Measurements from ENCODE around the gene DPEP1. TPM values are rescaled to one million over a fixed set of nuclear protein-coding genes. Genes with fewer than 3 reads are reported as not detected.

DPEP1 gene
- total RNA-seq, 1 experiment from 2014 or later = 8.1 TPM

DNA sequence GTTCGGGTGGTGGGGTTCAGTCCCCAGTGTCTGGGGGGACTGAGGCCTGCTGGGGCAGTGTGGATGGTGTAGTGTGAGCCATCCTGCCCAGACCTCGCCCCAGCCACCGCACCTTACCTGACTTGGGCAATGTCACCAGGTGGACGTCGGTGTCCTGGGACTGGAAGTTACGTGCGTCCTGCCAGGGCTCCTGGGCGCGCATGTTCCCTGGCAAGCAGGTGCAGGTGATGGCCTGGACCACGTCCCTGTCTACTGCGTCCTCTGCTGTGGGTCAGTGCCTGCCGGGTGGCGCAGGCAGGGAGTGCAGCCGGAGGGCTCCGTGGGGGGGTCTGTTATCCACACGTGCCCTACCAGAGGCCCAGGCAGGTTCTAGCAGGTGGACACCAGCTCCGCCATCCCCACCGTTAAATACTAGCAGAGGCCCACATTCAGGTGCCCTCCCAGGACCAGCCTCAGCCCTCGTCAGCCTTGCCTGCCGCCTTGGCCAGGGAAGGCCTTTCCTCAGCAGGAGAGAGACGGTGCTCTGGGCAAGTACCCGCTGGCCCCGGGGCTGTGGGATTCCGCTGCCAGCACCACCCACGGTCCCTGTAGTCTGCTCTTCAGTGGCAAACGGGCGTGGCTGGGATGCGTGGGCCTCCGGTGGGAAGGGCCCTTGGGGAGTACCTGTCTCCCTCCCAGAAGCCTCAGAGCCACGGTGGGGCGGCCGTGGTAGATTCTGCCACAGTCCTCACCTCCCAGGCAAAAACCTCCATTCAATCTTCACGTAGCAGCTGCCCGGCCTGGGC is 8.1 kb upstream of the DPEP1 start:
- H3K4me3 Mint-ChIP-seq (ENCODE audit: unreplicated experiment) = no peak overlapping the region
- no TSS peak for BruUV-seq (replicated peaks)

DNA sequence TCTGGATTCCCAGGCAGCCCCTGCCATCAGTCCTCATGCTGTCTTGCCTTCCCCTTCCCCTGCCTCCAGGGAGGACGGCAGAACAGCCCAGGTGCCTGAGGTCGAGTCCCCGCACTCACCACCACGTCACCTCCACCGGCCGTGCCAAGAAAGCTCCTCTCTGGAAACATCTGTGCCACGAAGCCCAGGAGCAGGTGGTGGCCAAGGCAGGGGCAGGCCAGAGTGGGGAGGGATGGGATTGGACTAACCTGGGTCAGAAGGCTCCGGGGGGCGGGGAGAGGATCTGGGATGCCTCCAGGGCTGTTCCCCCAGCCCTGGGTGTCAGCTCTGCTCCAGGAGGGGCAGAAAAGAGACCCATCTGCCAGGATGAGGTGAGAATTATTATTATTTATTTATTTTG is 7.4 kb upstream of the DPEP1 start:
- Mint-ChIP-seq H3K27ac (ENCODE audit: unreplicated experiment) (no peak overlapping the region), H3K4me1 (ENCODE audit: low read depth, unreplicated experiment) (peaks cover 9% of the 10 kb centered on the region), H3K4me3 (ENCODE audit: unreplicated experiment) (no peak overlapping the region), H3K9me3 (ENCODE audit: unreplicated experiment) (no peaks in the 10 kb centered on the region), H3K36me3 (ENCODE audit: insufficient read depth, unreplicated experiment) (no peaks in the 10 kb centered on the region), H3K27me3 (ENCODE audit: insufficient read depth, unreplicated experiment) (no peaks in the 10 kb centered on the region)
- ChIA-PET CTCF (no interaction called here), POLR2A (no interaction called here)
- peaks cover 26% of the 10 kb centered on the region for H3K4me1 ChIP-seq
- no peaks in the 10 kb centered on the region; the same call in 1 of the 2 replicates for H3K9me3 ChIP-seq
- H3K4me3 ChIP-seq (ENCODE audit: low read depth, low read length) = no peak overlapping the region
- DNase-seq = no peak
- TF ChIP-seq, protein P1, sequence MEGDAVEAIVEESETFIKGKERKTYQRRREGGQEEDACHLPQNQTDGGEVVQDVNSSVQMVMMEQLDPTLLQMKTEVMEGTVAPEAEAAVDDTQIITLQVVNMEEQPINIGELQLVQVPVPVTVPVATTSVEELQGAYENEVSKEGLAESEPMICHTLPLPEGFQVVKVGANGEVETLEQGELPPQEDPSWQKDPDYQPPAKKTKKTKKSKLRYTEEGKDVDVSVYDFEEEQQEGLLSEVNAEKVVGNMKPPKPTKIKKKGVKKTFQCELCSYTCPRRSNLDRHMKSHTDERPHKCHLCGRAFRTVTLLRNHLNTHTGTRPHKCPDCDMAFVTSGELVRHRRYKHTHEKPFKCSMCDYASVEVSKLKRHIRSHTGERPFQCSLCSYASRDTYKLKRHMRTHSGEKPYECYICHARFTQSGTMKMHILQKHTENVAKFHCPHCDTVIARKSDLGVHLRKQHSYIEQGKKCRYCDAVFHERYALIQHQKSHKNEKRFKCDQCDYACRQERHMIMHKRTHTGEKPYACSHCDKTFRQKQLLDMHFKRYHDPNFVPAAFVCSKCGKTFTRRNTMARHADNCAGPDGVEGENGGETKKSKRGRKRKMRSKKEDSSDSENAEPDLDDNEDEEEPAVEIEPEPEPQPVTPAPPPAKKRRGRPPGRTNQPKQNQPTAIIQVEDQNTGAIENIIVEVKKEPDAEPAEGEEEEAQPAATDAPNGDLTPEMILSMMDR (IDR thresholded peaks at IDR 0.05; ENCODE audit: insufficient read depth in 1 of 2, low read depth in 1 of 2, low read length in 1 of 2, severe bottlenecking in 1 of 2, unreplicated experiment in 1 of 2) = no peak
- BruUV-seq (replicated peaks) = no TSS peak
- no peaks in the 10 kb centered on the region for H3K27me3 ChIP-seq (replicated peaks; ENCODE audit: control insufficient read depth, insufficient read depth, low read length)
- no peaks in the 10 kb centered on the region for H3K36me3 ChIP-seq (ENCODE audit: control insufficient read depth, insufficient read depth, low read length)
- intact Hi-C loops (cut with micrococcal nuclease; ENCODE audit: unreplicated experiment) = no loop called here

More for the DNA sequence above, 8.1 kb upstream of the DPEP1 start:
- H3K27me3 ChIP-seq (replicated peaks; ENCODE audit: control insufficient read depth, insufficient read depth, low read length) = no peaks in the 10 kb centered on the region
- H3K9me3 ChIP-seq = no peaks in the 10 kb centered on the region; the same call in 1 of the 2 replicates
- H3K9me3 Mint-ChIP-seq (ENCODE audit: unreplicated experiment) = no peaks in the 10 kb centered on the region
- peaks cover 6% of the 10 kb centered on the region for H3K4me1 Mint-ChIP-seq (ENCODE audit: low read depth, unreplicated experiment)
- peaks cover 26% of the 10 kb centered on the region for H3K4me1 ChIP-seq
- intact Hi-C loops (cut with micrococcal nuclease; ENCODE audit: unreplicated experiment) = no loop called here
- H3K36me3 ChIP-seq (ENCODE audit: control insufficient read depth, insufficient read depth, low read length) = no peaks in the 10 kb centered on the region
- TF ChIP-seq, protein P1 (IDR thresholded peaks at IDR 0.05; ENCODE audit: insufficient read depth in 1 of 2, low read depth in 1 of 2, low read length in 1 of 2, severe bottlenecking in 1 of 2, unreplicated experiment in 1 of 2) = no peak
- no peaks in the 10 kb centered on the region for H3K36me3 Mint-ChIP-seq (ENCODE audit: insufficient read depth, unreplicated experiment)
- POLR2A ChIA-PET = no interaction called here
- no peaks in the 10 kb centered on the region for H3K27me3 Mint-ChIP-seq (ENCODE audit: insufficient read depth, unreplicated experiment)
- CTCF ChIA-PET = no interaction called here
- DNase-seq = no peak
- H3K4me3 ChIP-seq (ENCODE audit: low read depth, low read length) = no peak overlapping the region
- no peak overlapping the region for H3K27ac Mint-ChIP-seq (ENCODE audit: unreplicated experiment)

DNA sequence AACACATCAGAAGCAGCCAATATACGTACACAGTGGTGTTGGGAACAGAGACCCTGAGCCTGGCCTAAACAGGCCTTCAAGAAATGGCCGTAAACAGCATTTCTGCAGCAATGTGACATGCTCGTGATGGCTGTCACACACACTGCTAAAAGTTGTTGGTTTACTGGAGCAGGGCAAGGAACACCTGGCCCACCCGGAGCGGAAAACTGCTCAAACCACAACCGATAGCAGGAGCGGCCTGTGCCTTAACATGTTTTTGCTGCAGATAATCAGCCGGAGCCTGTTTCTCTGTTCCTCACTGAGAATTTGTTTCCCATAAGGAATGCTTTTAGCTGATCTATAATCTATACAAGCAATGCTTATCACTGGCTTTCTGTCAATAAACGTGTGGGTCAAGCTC is 6.0 kb upstream of the DPEP1 start:
- BruUV-seq (replicated peaks) = no TSS peak
- no peak for DNase-seq
- Histone ChIP-seq H3K9me3 (no peaks in the 10 kb centered on the region; the same call in 1 of the 2 replicates), H3K27me3 (replicated peaks; ENCODE audit: control insufficient read depth, insufficient read depth, low read length) (no peaks in the 10 kb centered on the region), H3K36me3 (ENCODE audit: control insufficient read depth, insufficient read depth, low read length) (no peaks in the 10 kb centered on the region), H3K4me1 (peaks cover 28% of the 10 kb centered on the region), H3K4me3 (ENCODE audit: low read depth, low read length) (no peak overlapping the region)
- Mint-ChIP-seq H3K4me3 (ENCODE audit: unreplicated experiment) (no peak overlapping the region), H3K27me3 (ENCODE audit: insufficient read depth, unreplicated experiment) (no peaks in the 10 kb centered on the region), H3K36me3 (ENCODE audit: insufficient read depth, unreplicated experiment) (no peaks in the 10 kb centered on the region), H3K27ac (ENCODE audit: unreplicated experiment) (no peak overlapping the region), H3K4me1 (ENCODE audit: low read depth, unreplicated experiment) (peaks cover 17% of the 10 kb centered on the region), H3K9me3 (ENCODE audit: unreplicated experiment) (no peaks in the 10 kb centered on the region)
- TF ChIP-seq, protein P1 (IDR thresholded peaks at IDR 0.05; ENCODE audit: insufficient read depth in 1 of 2, low read depth in 1 of 2, low read length in 1 of 2, severe bottlenecking in 1 of 2, unreplicated experiment in 1 of 2) = no peak
- ChIA-PET CTCF (no interaction called here), POLR2A (no interaction called here)
- intact Hi-C loops (cut with micrococcal nuclease; ENCODE audit: unreplicated experiment) = no loop called here

Measured in Caco-2 (cell line).